Measurements from ENCODE around the gene SLC24A3.

SLC24A3 gene

DNA sequence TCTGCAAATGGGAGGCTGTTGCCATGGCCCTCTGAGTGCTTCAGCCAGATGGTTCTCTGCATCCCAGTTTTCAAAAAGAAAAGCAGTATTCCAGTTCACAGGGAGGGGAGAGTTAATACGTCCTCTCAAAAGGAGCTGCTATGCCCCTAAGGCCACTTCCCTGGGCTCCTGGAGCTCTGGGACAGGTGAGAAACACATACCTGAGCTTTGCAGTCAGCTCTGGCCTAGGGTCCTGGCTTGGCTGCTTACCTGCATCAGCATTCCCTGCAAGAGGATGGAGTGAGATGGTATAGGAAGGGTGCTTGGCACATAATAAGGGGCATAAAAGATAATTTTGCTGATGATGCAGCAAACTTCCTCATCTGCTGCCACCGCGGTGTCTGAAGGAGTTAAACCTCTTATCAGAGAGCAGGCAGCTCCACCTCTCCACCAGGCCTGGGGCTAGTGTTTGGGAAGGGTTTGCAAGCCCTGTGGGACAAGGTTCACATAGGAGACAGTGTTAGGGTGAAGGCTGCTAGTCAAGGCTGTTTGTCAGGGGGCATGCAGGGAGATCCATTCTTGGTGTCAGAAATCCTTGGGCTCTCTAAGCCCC is 62.7 kb downstream of the SLC24A3 start:
- CTCF ChIA-PET, result no interaction called here
- no peak for DNase-seq (ENCODE audit: extremely low spot score)
- POLR2A ChIA-PET, result no interaction called here
- TF ChIP-seq BHLHE40 (IDR thresholded peaks at IDR 0.05; ENCODE audit: borderline replicate concordance) (no peak), L3MBTL2 (conservative IDR thresholded peaks at IDR 0.05) (no peak), FOXA1 (IDR thresholded peaks at IDR 0.05) (no peak), FOXM1 (IDR thresholded peaks at IDR 0.05; ENCODE audit: borderline replicate concordance) (no peak), TARDBP (IDR thresholded peaks at IDR 0.05) (no peak), LEF1 (IDR thresholded peaks at IDR 0.05; ENCODE audit: borderline replicate concordance) (no peak), ARNT (IDR thresholded peaks at IDR 0.05) (no peak), SUZ12 (IDR thresholded peaks at IDR 0.05) (no peak), CTBP1 (IDR thresholded peaks at IDR 0.05; ENCODE audit: borderline replicate concordance) (no peak), SP1 (IDR thresholded peaks at IDR 0.05) (no peak), FOXK2 (IDR thresholded peaks at IDR 0.05) (no peak), ELF4 (IDR thresholded peaks at IDR 0.05) (no peak), HDGF (IDR thresholded peaks at IDR 0.05; ENCODE audit: borderline replicate concordance) (no peak), NFRKB (IDR thresholded peaks at IDR 0.05) (no peak)
- TF ChIP-seq, protein P1, sequence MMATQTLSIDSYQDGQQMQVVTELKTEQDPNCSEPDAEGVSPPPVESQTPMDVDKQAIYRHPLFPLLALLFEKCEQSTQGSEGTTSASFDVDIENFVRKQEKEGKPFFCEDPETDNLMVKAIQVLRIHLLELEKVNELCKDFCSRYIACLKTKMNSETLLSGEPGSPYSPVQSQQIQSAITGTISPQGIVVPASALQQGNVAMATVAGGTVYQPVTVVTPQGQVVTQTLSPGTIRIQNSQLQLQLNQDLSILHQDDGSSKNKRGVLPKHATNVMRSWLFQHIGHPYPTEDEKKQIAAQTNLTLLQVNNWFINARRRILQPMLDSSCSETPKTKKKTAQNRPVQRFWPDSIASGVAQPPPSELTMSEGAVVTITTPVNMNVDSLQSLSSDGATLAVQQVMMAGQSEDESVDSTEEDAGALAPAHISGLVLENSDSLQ (IDR thresholded peaks at IDR 0.05), result no peak

DNA sequence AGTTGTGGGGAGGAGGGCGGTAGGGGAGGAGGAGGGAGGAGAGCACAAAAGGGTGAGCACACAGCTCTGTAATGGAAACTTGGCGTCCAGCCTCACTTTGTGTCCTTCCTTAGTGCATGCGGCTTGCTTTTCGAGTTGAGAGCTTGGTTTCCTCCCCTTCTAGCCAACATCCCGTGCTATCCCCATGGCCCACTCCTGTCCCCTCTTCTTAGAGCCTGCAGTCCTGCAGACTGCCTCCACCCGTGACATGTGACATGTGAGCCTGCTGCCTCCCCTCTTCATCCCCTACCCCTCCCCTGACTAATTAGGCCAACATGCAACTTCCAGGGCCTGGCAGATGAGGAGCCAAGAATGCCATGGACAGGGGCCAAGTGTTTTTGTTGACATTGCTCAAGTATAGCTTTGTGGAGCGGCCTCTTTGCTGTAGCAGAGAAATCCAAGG is 63.2 kb downstream of the SLC24A3 start:
- DNase-seq (ENCODE audit: extremely low spot score), result no peak
- POLR2A ChIA-PET, result no interaction called here
- TF ChIP-seq NFRKB (IDR thresholded peaks at IDR 0.05) (no peak), ARNT (IDR thresholded peaks at IDR 0.05) (no peak), SUZ12 (IDR thresholded peaks at IDR 0.05) (no peak), ZNF384 (IDR thresholded peaks at IDR 0.05) (no peak), CTBP1 (IDR thresholded peaks at IDR 0.05; ENCODE audit: borderline replicate concordance) (no peak), FOXA1 (IDR thresholded peaks at IDR 0.05) (no peak), TARDBP (IDR thresholded peaks at IDR 0.05) (no peak), L3MBTL2 (conservative IDR thresholded peaks at IDR 0.05) (no peak)
- TF ChIP-seq, protein P1 (IDR thresholded peaks at IDR 0.05), result no peak
- CTCF ChIA-PET, result no interaction called here

DNA sequence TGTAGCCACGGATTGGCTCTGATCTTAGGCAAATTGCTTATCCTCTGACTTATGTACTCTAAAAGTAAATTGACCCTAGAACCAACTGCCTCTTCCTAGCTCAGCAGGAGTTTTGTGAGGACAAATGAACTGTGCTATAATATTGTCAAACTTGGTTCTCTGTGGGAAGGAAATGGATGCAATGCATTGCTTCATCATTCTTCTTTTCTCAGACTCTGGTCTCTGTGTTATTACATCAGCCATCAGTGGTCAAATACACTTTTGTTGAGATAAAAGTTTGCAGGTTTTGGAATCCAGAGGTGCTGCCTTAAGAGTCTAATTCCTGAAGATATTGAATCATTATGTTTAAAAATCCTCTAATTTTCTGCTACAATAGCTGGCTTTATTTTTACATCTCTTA is 64.9 kb downstream of the SLC24A3 start:
- TF ChIP-seq BHLHE40 (IDR thresholded peaks at IDR 0.05; ENCODE audit: borderline replicate concordance), result no peak
- no peak for TF ChIP-seq ARNT (IDR thresholded peaks at IDR 0.05)
- TF ChIP-seq ZNF384 (IDR thresholded peaks at IDR 0.05), result no peak
- no peak for TF ChIP-seq CTBP1 (IDR thresholded peaks at IDR 0.05; ENCODE audit: borderline replicate concordance)
- TF ChIP-seq NFRKB (IDR thresholded peaks at IDR 0.05), result no peak
- TF ChIP-seq FOXM1 (IDR thresholded peaks at IDR 0.05; ENCODE audit: borderline replicate concordance), result no peak
- TF ChIP-seq SP1 (IDR thresholded peaks at IDR 0.05), result no peak
- no peak for TF ChIP-seq ELF4 (IDR thresholded peaks at IDR 0.05)
- TF ChIP-seq L3MBTL2 (conservative IDR thresholded peaks at IDR 0.05), result no peak
- no peak for TF ChIP-seq SUZ12 (IDR thresholded peaks at IDR 0.05)
- no peak for TF ChIP-seq LEF1 (IDR thresholded peaks at IDR 0.05; ENCODE audit: borderline replicate concordance)
- DNase-seq (ENCODE audit: extremely low spot score), result no peak
- ChIA-PET CTCF (no interaction called here), POLR2A (no interaction called here)

DNA sequence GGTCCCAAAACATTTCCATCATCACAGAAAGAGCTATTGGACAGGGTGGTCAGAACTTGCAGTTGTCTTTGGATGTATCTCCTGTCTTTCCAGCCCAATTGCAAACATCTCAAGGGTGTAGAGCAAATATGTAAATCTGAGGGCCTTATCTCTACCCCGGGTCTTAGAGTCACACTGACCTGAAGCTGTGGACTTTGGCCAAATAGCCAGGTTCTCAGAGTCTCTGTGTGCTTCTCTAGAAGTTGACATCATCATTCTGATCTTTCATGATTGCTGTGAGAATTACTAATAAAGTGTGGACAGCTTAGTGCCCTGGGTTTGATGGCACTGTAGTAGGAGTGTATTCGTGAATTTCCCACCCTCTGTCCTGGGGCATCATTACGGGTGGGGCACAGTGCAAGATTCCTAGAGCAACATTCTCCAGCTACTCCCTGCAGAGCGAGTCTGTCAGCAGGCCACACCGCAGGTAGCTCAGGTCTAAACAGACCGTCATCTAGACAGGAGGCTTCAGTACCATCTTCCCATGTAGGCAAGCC is 71.1 kb downstream of the SLC24A3 start:
- TF ChIP-seq HDGF (IDR thresholded peaks at IDR 0.05; ENCODE audit: borderline replicate concordance) (no peak), ELF4 (IDR thresholded peaks at IDR 0.05) (no peak), TARDBP (IDR thresholded peaks at IDR 0.05) (no peak), L3MBTL2 (conservative IDR thresholded peaks at IDR 0.05) (no peak)
- ChIA-PET CTCF (no interaction called here), POLR2A (no interaction called here)

DNA sequence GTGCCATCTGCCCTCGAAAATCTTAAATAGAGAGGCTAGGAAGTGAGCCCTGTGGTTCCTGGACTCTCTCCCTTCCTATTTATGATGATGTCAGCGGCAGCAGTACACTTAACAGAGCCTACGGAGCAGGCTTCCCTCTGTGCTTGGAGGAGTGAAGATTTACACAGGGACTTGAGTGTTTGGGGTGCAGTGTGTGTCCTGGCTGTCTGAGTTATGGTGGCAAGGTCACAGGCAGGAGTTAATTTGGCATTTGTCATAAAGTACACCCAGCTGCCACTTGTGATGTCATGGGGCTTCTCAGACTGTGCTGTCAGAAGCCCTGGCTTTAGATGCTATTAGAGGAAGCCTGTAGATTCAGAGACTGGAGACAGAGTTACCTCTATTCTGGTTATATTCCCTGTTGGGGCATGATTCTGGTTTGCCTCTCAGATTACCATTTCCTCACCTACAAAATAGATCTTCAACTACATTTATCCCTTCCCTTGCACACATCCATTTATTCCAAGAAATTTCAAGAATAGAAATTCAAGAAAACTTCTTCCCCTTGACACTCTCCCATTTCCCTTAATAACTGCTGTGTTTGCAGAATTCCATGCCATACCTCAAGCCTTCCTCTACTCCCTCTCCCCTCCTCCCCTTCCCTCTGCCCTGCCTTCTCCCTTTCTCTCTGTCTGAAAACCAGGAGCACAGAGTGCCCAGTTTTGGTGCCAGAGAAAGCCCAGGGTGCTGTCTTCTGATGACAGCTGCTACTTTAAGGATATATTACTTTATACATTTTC is 72.1 kb downstream of the SLC24A3 start:
- ChIA-PET CTCF (no interaction called here), POLR2A (no interaction called here)
- DNase-seq (ENCODE audit: extremely low spot score), result no peak
- TF ChIP-seq FOXK2 (IDR thresholded peaks at IDR 0.05) (no peak), ARNT (IDR thresholded peaks at IDR 0.05) (no peak), BHLHE40 (IDR thresholded peaks at IDR 0.05; ENCODE audit: borderline replicate concordance) (no peak), TARDBP (IDR thresholded peaks at IDR 0.05) (no peak), SP1 (IDR thresholded peaks at IDR 0.05) (no peak), LEF1 (IDR thresholded peaks at IDR 0.05; ENCODE audit: borderline replicate concordance) (no peak), L3MBTL2 (conservative IDR thresholded peaks at IDR 0.05) (no peak), ELF4 (IDR thresholded peaks at IDR 0.05) (no peak), SUZ12 (IDR thresholded peaks at IDR 0.05) (no peak), FOXM1 (IDR thresholded peaks at IDR 0.05; ENCODE audit: borderline replicate concordance) (no peak), NFRKB (IDR thresholded peaks at IDR 0.05) (no peak), ZNF384 (IDR thresholded peaks at IDR 0.05) (no peak), CTBP1 (IDR thresholded peaks at IDR 0.05; ENCODE audit: borderline replicate concordance) (no peak), HDGF (IDR thresholded peaks at IDR 0.05; ENCODE audit: borderline replicate concordance) (no peak)
- TF ChIP-seq, protein P1 (IDR thresholded peaks at IDR 0.05), result no peak

More for the DNA sequence above, 71.1 kb downstream of the SLC24A3 start:
- DNase-seq (ENCODE audit: extremely low spot score), result no peak

DNA sequence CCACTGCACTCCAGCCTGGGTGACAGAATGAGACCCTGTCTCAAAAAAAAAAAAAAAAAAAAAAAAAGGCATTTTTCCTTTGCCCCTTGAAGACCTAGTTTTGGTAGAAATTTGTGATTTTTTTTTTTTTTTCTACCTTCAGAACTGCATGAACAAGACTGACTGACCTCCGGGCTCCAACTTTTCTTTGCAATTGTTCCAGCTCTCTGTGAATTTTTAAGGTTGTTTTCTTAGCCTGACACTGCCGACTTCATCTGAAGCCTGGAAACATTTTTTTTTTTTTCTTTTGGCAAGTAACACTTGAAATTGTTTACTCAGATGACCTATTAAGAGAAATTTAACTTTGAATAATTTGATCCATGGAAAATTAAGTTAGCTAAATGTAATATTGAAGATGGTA is 73.0 kb downstream of the SLC24A3 start:
- ChIA-PET POLR2A (no interaction called here), CTCF (no interaction called here)
- no peak for DNase-seq (ENCODE audit: extremely low spot score)
- TF ChIP-seq L3MBTL2 (conservative IDR thresholded peaks at IDR 0.05) (no peak), LEF1 (IDR thresholded peaks at IDR 0.05; ENCODE audit: borderline replicate concordance) (no peak), ZNF384 (IDR thresholded peaks at IDR 0.05) (no peak)
